Anterior cingulate cortex (tissue), 58 donors: ENCODE data around the gene KLHL13.
"Not testable (repeated sequence)": the region's sequence is repeated elsewhere in the genome, so short reads cannot be mapped to it uniquely, and the experiment has no call there.

Experiments used
- DNase-seq, 58 donors: peaks; one replicate each; lab custom pipeline; 2025; lab: John Stamatoyannopoulos, UW

KLHL13 gene

GRCh38 chrX:118100091-118100490 lies 16.5 kb downstream of the KLHL13 start:
- no peak for DNase-seq

- DNase-seq: no peak
Measured at GRCh38 chrX:118088084-118088483, 28.5 kb downstream of the KLHL13 start.

- no peak for DNase-seq
Measured at GRCh38 chrX:118074196-118074595, 42.4 kb downstream of the KLHL13 start.

DNA sequence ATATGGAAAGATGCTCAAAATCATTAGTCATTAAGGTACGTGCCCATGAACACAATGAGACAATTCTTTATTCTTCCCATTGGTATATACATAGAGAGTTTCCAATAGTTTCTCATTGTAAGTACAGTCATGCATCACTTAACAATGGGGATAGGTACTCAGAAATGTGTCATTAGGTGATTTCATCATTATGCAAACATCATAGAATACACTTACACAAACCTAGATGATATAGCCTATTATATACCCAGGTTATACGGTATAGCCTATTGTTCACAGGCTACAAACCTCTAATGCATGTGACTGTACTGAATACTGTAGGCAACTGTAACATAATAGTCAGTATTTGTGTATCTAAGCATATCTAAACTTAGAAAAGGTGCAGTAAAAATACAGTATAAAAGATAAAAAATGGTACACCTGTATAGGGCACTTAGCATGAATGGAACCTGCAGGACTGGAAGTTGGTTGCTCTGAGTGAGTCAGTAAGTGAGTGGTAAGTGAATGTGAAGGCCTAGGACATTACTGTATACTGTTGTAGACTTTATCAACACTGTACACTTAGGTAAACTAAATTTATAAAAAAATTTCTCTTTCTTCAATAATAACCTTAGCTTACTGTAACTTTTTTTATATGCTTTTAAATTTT lies 49.6 kb downstream of the KLHL13 start:
- no peak for DNase-seq

DNA sequence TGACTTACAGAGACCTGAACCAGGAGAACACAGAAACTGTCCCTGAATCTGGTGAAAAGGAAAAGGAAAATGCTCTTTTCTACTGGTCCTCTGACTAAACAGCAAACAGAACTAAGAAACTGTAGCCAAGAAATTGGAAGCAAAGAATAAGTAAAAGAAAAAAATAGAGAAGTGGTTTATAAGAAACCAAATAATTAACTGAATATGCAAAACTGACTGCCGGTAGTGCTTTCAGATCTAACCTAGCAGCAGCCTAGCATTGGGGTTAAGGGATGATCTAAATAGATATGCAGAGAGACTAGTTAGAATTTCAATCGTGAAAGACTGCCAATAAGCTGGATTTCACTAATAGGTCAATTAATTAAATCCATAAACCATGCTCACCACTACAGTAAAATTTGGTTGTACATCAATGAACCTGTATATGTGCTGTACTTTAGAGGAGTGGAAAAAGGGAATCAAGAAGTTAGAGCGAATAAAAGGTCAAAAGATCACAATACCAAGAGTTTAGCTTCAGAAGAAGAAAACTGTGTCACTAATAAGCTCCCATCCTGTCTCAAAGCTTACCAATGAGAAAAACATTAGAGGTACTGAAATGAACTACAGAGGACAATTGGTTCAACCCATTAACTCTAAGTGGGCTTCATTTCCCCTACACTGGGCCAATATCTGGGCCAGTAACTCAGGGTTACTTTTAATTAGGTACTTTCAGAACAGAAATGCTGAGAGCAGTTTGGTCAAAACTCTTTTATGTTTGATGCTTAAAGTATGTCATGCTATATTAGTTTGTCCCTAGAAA lies 53.6 kb downstream of the KLHL13 start:
- no peak for DNase-seq

GRCh38 chrX:118062048-118062789 lies 54.4 kb downstream of the KLHL13 start:
- DNase-seq: no peak

GRCh38 chrX:118058924-118059323 lies 57.7 kb downstream of the KLHL13 start:
- no peak for DNase-seq

DNA sequence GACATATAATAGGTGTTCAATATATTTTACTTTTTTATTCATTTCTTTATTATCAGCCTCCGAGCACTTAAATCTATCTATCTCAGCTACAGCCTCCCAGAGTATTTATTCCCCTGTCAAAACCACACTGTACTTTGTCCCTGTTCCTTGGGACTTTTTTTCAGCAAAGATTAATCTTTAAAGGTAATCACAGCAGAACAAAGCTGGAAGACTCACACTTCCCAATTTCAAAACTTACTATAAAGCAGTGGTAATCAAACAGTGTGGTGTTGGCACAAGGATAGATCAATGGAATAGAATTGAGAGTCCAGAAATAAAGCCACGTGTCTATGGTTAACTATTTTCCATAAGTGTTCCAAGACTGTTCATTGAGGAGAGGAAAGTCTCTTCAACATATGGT lies 59.7 kb downstream of the KLHL13 start:
- DNase-seq: no peak

GRCh38 chrX:118049713-118050112 lies 66.9 kb downstream of the KLHL13 start:
- no peak for DNase-seq

DNA sequence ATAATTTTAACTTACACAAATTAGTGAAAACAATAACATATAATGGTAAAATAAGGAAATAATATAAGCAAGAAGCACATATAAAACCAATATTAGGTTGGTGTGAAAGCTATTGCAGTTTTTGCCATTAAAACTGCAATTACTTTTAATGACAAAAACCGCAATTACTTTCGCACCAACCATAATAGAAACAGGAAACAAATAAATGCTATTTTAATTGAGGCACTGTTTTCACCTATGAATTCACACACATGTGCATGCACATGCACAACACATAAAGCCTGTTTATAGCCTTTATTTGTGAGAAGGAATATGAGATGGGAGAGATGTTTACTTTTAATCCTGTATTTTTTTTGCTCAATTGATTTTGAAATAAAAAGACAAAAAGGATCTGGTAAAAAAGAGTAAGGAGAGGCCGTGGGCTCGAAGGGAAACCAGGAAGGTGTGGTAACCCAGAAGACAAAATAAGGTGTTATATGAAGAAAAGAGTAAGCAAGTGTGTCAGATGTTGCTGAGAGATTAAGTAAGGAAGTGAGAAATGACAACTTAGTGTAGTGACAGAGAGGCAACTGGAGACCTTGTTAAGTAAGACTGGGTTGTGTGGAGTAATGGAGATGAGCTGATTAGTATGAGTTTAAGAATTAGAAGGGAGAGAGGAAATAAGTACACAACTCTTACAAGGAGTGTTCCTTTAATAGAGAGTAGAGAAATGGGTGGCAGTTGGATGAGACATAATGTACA lies 69.0 kb downstream of the KLHL13 start:
- DNase-seq: no peak

- DNase-seq: no peak
Measured at GRCh38 chrX:118039591-118039990, 77.0 kb downstream of the KLHL13 start.

DNA sequence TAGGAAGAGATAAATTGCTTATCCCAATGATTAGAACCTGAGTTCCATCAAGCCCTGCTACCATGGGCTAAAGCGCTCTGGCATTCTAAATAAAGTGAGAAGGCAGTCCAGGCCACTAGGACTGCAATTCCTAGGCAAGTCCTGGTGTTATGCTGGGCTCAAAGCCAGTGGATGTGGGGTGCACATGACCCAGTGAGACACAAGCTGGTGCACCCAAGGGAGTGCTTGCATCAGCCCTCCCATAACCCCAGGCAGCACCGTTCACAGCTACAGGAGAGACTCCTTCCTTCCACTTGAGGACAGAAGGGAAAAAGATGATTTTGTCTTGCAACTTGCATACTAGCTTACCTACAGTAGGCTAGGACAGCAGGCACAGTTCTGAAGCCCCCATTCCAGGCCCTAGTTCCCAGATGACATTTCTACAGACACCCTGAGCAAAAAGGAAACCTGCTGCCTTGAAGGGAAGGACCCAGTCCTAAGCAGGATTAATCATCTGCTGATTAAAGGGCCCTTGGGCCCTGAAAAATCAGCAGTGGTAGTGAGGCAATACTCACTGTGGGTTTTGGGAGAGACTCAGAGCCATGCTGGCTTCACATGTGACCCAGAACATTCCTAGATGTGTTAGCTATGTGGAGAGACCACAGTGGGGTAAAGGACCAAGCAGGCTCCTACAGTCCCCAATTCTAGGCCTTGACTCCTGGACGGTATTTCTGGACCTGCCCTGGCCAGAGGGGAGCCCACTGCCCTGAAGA lies 77.8 kb downstream of the KLHL13 start:
- no peak for DNase-seq

- DNase-seq: no peak
Measured at GRCh38 chrX:118026631-118027030, 90.0 kb downstream of the KLHL13 start.

- DNase-seq: no peak
Measured at GRCh38 chrX:118025226-118025625, 91.4 kb downstream of the KLHL13 start.

DNA sequence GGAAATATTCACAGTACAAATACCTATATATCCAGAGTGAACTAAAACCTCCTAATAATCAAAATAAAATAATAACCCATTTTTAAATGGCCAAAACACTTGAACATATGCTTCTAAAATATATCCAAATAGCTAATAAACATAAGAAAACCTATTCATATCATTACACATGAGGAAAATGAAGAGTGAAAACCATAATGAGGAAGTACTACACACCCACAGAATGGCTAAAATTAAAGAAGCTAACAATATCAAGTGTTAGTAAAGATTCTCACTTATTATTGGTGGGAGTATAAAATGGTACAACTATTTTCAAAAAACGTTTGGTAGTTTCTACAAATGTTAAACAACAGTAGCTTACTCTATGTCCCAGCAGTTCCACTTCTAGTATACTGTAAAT lies 92.1 kb downstream of the KLHL13 start:
- DNase-seq: no peak

GRCh38 chrX:118022753-118023152 lies 93.9 kb downstream of the KLHL13 start:
- DNase-seq: no peak

GRCh38 chrX:118016422-118016821 lies 100.2 kb downstream of the KLHL13 start:
- no peak for DNase-seq

DNA sequence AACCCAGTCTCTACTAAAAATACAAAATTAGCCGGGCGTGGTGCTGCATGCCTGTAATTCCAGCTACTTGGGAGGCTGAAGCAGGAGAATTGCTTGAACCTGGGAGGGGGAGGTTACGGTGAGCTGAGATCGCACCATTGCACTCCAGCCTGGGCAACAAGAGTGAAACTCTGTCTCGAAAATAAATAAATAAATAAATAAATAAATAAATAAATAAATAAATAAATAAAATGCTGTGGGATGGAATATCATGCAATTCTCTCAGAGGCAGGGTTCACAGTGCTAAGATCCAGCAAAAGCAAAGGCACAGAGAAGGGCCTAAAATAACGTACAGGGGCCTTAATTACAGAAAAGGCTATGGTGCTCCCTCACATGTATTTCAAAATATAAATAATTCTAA lies 114.2 kb downstream of the KLHL13 start:
- DNase-seq: not testable (repeated sequence)

- DNase-seq: no peak
Measured at GRCh38 chrX:118000518-118000917, 116.1 kb downstream of the KLHL13 start.

GRCh38 chrX:117998171-117998570 lies 118.4 kb downstream of the KLHL13 start:
- DNase-seq: no peak
